ENCODE results near the gene OR2F1.

- TF ChIP-seq CTCF (conservative IDR thresholded peaks at IDR 0.05) (no peak), ZFX (IDR thresholded peaks at IDR 0.05) (no peak)
Observed at GRCh38 chr7:143973870-143974416, 19.3 kb downstream of the OR2F1 start.

Data from C4-2B (cell line).